HepG2 (cell line): ENCODE measurements around the gene CCDC117. TPM values are rescaled to one million over a fixed set of nuclear protein-coding genes. Genes with fewer than 3 reads are reported as not detected.

Experiments
- BRCA1 ChIP-seq: sonication (generic); formaldehyde crosslinking; IDR thresholded peaks from 2 replicates; pipeline ENCODE4 v1.4.0; 2020; ENCODE audit warnings: missing genetic modification reagents
- HHEX ChIP-seq: IDR thresholded peaks from 2 replicates; pipeline ENCODE4 v1.6.1; 2016; ENCODE audit warnings: control low read depth
- HIC2 ChIP-seq: sonication (generic); formaldehyde crosslinking; IDR thresholded peaks from 2 replicates; pipeline ENCODE4 v1.9.0; 2022; ENCODE audit warnings: low read depth, missing genetic modification reagents
- KAT8 ChIP-seq: IDR thresholded peaks from 2 replicates; pipeline ENCODE4 v1.6.1; 2016; ENCODE audit warnings: missing genetic modification reagents, missing compliant biosample characterization
- KLF13 ChIP-seq: sonication (generic); formaldehyde crosslinking; IDR thresholded peaks from 2 replicates; pipeline ENCODE4 v1.4.0; 2020; ENCODE audit warnings: mild to moderate bottlenecking, missing genetic modification reagents
- KLF16 ChIP-seq, 2 experiments: sonication (generic) in 1 of 2; formaldehyde crosslinking in 1 of 2; IDR thresholded peaks; 2 replicates each; pipeline versions ENCODE4 v1.6.1 to v1.8.0; 2016 to 2023; ENCODE audit warnings: missing genetic modification reagents in 2 of 2, missing compliant biosample characterization in 1 of 2
- MYC ChIP-seq: sonication (generic); formaldehyde crosslinking; IDR thresholded peaks from 2 replicates; pipeline ENCODE4 v1.9.0; 2021; ENCODE audit warnings: missing genetic modification reagents, borderline replicate concordance
- SMARCC2 ChIP-seq: fragments of 450-650 bp; IDR thresholded peaks from 2 replicates; pipeline ENCODE4 v1.6.1; 2017; ENCODE audit warnings: antibody characterized with exemption, mild to moderate bottlenecking
- SNAI1 ChIP-seq: sonication (generic); formaldehyde crosslinking; IDR thresholded peaks from 2 replicates; pipeline ENCODE4 v1.5.0; 2020; ENCODE audit warnings: mild to moderate bottlenecking, missing genetic modification reagents, borderline replicate concordance
- STAT6 ChIP-seq: sonication (generic); formaldehyde crosslinking; IDR thresholded peaks from 2 replicates; pipeline ENCODE4 v1.4.0; 2020; ENCODE audit warnings: missing genetic modification reagents, mild to moderate bottlenecking, borderline replicate concordance
- TAF1 ChIP-seq: sonication (generic); formaldehyde crosslinking; IDR thresholded peaks from 2 replicates; pipeline ENCODE4 v1.4.0; 2020; ENCODE audit warnings: missing genetic modification reagents
- ZFX ChIP-seq: sonication (generic); formaldehyde crosslinking; IDR thresholded peaks from 2 replicates; pipeline ENCODE4 v1.4.0; 2020; ENCODE audit warnings: mild to moderate bottlenecking, low read depth, missing genetic modification reagents, moderate library complexity
- ZKSCAN5 ChIP-seq: sonication (generic); formaldehyde crosslinking; IDR thresholded peaks from 2 replicates; pipeline ENCODE4 v1.5.1; 2020; ENCODE audit warnings: mild to moderate bottlenecking, missing genetic modification reagents
- ZNF276 ChIP-seq: sonication (generic); formaldehyde crosslinking; IDR thresholded peaks from 2 replicates; pipeline ENCODE4 v1.4.0; 2020; ENCODE audit warnings: mild to moderate bottlenecking, low read depth, missing genetic modification reagents
- ZNF691 ChIP-seq: sonication (generic); formaldehyde crosslinking; IDR thresholded peaks from 2 replicates; pipeline ENCODE4 v1.4.0; 2020; ENCODE audit warnings: missing genetic modification reagents, low read depth, mild to moderate bottlenecking, borderline replicate concordance
- ZSCAN21 ChIP-seq: sonication (generic); formaldehyde crosslinking; IDR thresholded peaks from 2 replicates; pipeline ENCODE4 v1.8.0; 2022; ENCODE audit warnings: mild to moderate bottlenecking, missing genetic modification reagents, moderate library complexity, borderline replicate concordance
- ZSCAN29 ChIP-seq: sonication (generic); formaldehyde crosslinking; conservative IDR thresholded peaks from 2 replicates; pipeline ENCODE4 v1.4.0; 2020; ENCODE audit warnings: mild to moderate bottlenecking, missing genetic modification reagents
- ZSCAN30 ChIP-seq: sonication (generic); formaldehyde crosslinking; IDR thresholded peaks from 2 replicates; pipeline ENCODE4 v1.5.0; 2020; ENCODE audit warnings: mild to moderate bottlenecking, missing genetic modification reagents
- polyA plus RNA-seq, 8 experiments: library from polyadenylated mRNA; depleted of rRNA in 3 of 8; stranded (reverse) in 7 of 8; unstranded in 1 of 8; fragments of >200 nt; fragmentation: Illumina TruSeq in 4 of 8; extraction: Trizol in 4 of 8; gene quantifications; 2 replicates each; pipeline versions ENCODE4 v1.2.1 to v1.2.3, GENCODE V29; 2011 to 2016; ENCODE audit warnings: low read depth in 4 of 8, missing spikeins in 1 of 8, mixed read lengths in 1 of 8; ENCODE audit not compliant: insufficient read depth in 1 of 8
- total RNA-seq, 5 experiments: library from RNA; depleted of rRNA; stranded (reverse); fragments of >200 nt; fragmentation: Illumina TruSeq; extraction: Trizol; gene quantifications; 2 replicates each; pipeline ENCODE4 v1.2.3, GENCODE V29; 2016; ENCODE audit warnings: low read depth in 1 of 5
- TF ChIP-seq, protein P1 (sequence below): sonication (generic); formaldehyde crosslinking; IDR thresholded peaks from 2 replicates; pipeline ENCODE4 v1.4.0; 2020; ENCODE audit warnings: mild to moderate bottlenecking, low read depth, missing genetic modification reagents
- TF ChIP-seq, protein P2 (sequence below): sonication (generic); formaldehyde crosslinking; IDR thresholded peaks from 2 replicates; pipeline ENCODE4 v1.5.0; 2020; ENCODE audit warnings: missing genetic modification reagents

The CCDC117 gene
- total and polyA plus RNA-seq, 2 of the 13 experiments (the other 11 are each of a cell fraction or from before 2014, with no cell fraction given) = 12.6 to 34.2 TPM

DNA sequence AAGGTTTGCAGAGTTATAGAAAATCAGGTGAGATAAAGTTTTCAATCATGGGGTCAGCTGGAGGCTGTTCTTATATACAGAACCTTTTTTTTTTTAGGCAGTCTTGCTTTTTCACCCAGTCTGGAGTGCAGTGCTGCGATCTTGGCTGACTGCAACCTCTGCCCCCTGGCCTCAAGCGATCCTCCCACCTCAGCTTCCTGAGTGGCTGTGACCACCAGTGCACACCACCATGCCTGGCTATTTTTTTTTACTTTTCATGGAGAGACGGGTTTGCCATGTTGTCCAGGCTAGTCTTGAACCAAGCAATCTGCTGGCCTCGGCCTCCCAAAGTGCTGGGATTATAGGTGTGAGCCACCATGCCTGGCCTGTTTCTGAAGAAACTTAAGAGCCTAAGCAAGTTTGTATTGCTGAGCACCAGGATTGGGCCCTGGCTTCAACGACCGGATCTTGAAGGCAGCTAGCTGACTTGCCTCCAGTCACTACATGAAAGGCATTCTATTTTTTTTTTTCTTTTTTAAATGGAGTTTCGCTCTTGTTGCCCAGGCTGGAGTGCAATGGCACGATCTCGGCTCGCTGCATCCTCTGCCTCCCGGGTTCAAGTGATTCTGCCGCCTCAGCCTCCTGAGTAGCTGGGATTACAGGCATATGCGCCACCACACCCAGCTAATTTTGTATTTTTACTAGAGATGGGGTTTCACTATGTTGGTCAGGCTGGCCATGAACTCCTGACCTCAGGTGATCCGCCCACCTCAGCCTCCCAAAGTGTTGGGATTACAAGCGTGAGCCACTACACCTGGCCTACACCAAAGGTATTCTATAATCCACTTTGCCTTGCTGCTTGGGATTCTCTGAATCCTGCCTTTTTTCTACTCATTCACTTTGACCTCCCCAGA lies 20.2 kb downstream of the CCDC117 start (continued):
- TF ChIP-seq ZNF691 (CRISPR knock-in tag) (no peak), HIC2 (CRISPR knock-in tag) (no peak), HHEX (CRISPR knock-in tag) (no peak), ZNF276 (CRISPR knock-in tag) (no peak), KLF13 (CRISPR knock-in tag) (no peak), SNAI1 (no peak), MYC (CRISPR knock-in tag) (no peak), BRCA1 (CRISPR knock-in tag) (no peak), ZSCAN30 (CRISPR knock-in tag) (peak; percentile 63; the same call in 1 of the 2 replicates), ZKSCAN5 (no peak), STAT6 (CRISPR knock-in tag) (no peak), SMARCC2 (no peak), KLF16 (CRISPR knock-in tag; IDR thresholded peaks at IDR 0.05) (peak in 1 of 2 experiments; percentile 73; a peak in 2 of 4 replicates), KAT8 (CRISPR knock-in tag) (no peak), ZSCAN29 (CRISPR knock-in tag) (no peak), ZSCAN21 (no peak), TAF1 (CRISPR knock-in tag) (no peak; the same call in 1 of the 2 replicates), ZFX (CRISPR knock-in tag) (no peak)
- TF ChIP-seq, protein P1, sequence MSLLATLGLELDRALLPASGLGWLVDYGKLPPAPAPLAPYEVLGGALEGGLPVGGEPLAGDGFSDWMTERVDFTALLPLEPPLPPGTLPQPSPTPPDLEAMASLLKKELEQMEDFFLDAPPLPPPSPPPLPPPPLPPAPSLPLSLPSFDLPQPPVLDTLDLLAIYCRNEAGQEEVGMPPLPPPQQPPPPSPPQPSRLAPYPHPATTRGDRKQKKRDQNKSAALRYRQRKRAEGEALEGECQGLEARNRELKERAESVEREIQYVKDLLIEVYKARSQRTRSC (CRISPR knock-in tag) = no peak
- TF ChIP-seq, protein P2, sequence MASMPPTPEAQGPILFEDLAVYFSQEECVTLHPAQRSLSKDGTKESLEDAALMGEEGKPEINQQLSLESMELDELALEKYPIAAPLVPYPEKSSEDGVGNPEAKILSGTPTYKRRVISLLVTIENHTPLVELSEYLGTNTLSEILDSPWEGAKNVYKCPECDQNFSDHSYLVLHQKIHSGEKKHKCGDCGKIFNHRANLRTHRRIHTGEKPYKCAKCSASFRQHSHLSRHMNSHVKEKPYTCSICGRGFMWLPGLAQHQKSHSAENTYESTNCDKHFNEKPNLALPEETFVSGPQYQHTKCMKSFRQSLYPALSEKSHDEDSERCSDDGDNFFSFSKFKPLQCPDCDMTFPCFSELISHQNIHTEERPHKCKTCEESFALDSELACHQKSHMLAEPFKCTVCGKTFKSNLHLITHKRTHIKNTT (CRISPR knock-in tag) = no peak
